ENCODE results near the gene CRACR2A. TPM values are rescaled to one million over a fixed set of nuclear protein-coding genes. Genes with fewer than 3 reads are reported as not detected.

The CRACR2A gene
- polyA plus RNA-seq, 3 donors: 2.8 to 10.7 (median 5.8) TPM

DNA sequence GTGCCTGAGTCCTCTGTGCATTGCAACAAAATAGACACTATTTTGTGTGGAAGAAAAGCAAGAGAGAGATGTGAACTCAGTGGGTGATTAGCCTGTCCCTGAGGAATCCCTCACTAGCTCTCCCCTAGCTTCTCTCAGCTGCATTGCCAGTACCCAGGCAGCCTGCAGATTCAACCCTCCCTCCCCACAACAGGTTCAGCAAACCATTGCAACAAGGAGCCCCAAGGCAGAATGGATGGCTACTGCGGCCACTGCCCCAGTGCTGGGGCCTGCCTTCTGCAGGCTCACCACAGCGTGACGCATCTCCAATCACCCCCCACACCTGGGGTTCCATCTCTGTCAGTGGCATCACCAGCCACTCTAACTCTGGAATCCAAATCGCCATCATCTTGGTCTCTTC lies 2.3 kb downstream of the CRACR2A start:
- peaks cover 0 to 24% of the 10 kb centered on the region in 2 donors for H3K36me3 ChIP-seq (replicated peaks in 1 of 2; ENCODE audit: control insufficient read depth in 1 of 2, insufficient read depth in 2 of 2, low read length in 2 of 2)
- Mint-ChIP-seq H3K27ac (peak overlapping the region in 2 of 7 donors; percentile 13 to 51), H3K27me3 (ENCODE audit: low read depth in 3 of 3) (peaks cover 0 to 6% (median 0%) of the 10 kb centered on the region in 3 donors), H3K4me3 (no peak overlapping the region), H3K4me1 (peaks cover 45% of the 10 kb centered on the region), H3K36me3 (peaks cover 14 to 34% of the 10 kb centered on the region in 2 donors), H3K9me3 (peaks cover 4 to 9% (median 8%) of the 10 kb centered on the region in 7 donors)
- no peak for DNase-seq
- H2AFZ ChIP-seq (ENCODE audit: insufficient read depth, low read depth, low read length, poor library complexity, severe bottlenecking): no peak overlapping the region
- H3K9me3 ChIP-seq (replicated peaks in 1 of 2; ENCODE audit: control insufficient read depth in 1 of 2, insufficient read depth in 1 of 2, low read length in 2 of 2): peaks cover 5 to 10% of the 10 kb centered on the region in 2 donors
- no peak overlapping the region for H3K4me2 ChIP-seq (replicated peaks; ENCODE audit: extremely low read depth, low read length, poor library complexity, severe bottlenecking)
- no peak overlapping the region for H3K9ac ChIP-seq (ENCODE audit: insufficient read depth, low read length, poor library complexity, severe bottlenecking)
- intact Hi-C loops (cut with micrococcal nuclease): loop anchor here in 1 of 2 donors (5.0 kb wide), 1 partner anchor 88 kb away; no protein-coding TSS in a partner anchor
- H3K4me3 ChIP-seq (replicated peaks in 1 of 3; ENCODE audit: low read depth in 2 of 3, low read length in 3 of 3): no peak overlapping the region
- WGBS (ENCODE audit: insufficient coverage): 97% methylated on average over 3 of the region's 4 CpGs
- peaks cover 35 to 49% of the 10 kb centered on the region in 2 donors for H3K4me1 ChIP-seq (ENCODE audit: control insufficient read depth in 1 of 2, insufficient read depth in 2 of 2, low read length in 2 of 2)
- H3K27me3 ChIP-seq (ENCODE audit: control insufficient read depth in 2 of 2, insufficient read depth in 2 of 2, low read length in 2 of 2): no peaks in the 10 kb centered on the region
- H3K27ac ChIP-seq (ENCODE audit: low read depth in 1 of 2, low read length in 2 of 2): no peak overlapping the region
- H4K20me1 ChIP-seq (ENCODE audit: insufficient read depth, low read length): no peaks in the 10 kb centered on the region
- TF ChIP-seq, protein P1, sequence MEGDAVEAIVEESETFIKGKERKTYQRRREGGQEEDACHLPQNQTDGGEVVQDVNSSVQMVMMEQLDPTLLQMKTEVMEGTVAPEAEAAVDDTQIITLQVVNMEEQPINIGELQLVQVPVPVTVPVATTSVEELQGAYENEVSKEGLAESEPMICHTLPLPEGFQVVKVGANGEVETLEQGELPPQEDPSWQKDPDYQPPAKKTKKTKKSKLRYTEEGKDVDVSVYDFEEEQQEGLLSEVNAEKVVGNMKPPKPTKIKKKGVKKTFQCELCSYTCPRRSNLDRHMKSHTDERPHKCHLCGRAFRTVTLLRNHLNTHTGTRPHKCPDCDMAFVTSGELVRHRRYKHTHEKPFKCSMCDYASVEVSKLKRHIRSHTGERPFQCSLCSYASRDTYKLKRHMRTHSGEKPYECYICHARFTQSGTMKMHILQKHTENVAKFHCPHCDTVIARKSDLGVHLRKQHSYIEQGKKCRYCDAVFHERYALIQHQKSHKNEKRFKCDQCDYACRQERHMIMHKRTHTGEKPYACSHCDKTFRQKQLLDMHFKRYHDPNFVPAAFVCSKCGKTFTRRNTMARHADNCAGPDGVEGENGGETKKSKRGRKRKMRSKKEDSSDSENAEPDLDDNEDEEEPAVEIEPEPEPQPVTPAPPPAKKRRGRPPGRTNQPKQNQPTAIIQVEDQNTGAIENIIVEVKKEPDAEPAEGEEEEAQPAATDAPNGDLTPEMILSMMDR (IDR thresholded peaks at IDR 0.05): no peak
- H3K79me2 ChIP-seq (ENCODE audit: insufficient read depth, low read length): peaks cover 58% of the 10 kb centered on the region

GRCh38 chr12:3748620-3749019 lies 4.3 kb downstream of the CRACR2A start:
- peaks cover 70% of the 10 kb centered on the region for H3K79me2 ChIP-seq (ENCODE audit: insufficient read depth, low read length)
- H3K27ac ChIP-seq (ENCODE audit: low read depth in 1 of 2, low read length in 2 of 2): no peak overlapping the region
- Mint-ChIP-seq H3K4me1 (peaks cover 35% of the 10 kb centered on the region), H3K27me3 (ENCODE audit: low read depth in 3 of 3) (peaks cover 0 to 6% (median 0%) of the 10 kb centered on the region in 3 donors), H3K9me3 (peaks cover 4 to 9% (median 8%) of the 10 kb centered on the region in 7 donors), H3K27ac (no peak overlapping the region), H3K4me3 (no peak overlapping the region), H3K36me3 (peaks cover 27 to 49% of the 10 kb centered on the region in 2 donors)
- H3K9ac ChIP-seq (ENCODE audit: insufficient read depth, low read length, poor library complexity, severe bottlenecking): no peak overlapping the region
- no peaks in the 10 kb centered on the region for H4K20me1 ChIP-seq (ENCODE audit: insufficient read depth, low read length)
- H3K4me3 ChIP-seq (replicated peaks in 1 of 3; ENCODE audit: low read depth in 2 of 3, low read length in 3 of 3): no peak overlapping the region
- no peak overlapping the region for H3K4me2 ChIP-seq (replicated peaks; ENCODE audit: extremely low read depth, low read length, poor library complexity, severe bottlenecking)
- H3K27me3 ChIP-seq (ENCODE audit: control insufficient read depth in 2 of 2, insufficient read depth in 2 of 2, low read length in 2 of 2): no peaks in the 10 kb centered on the region
- TF ChIP-seq, protein P1 (IDR thresholded peaks at IDR 0.05): no peak
- 100% methylated on average over 3 of the region's 4 CpGs for WGBS (ENCODE audit: insufficient coverage)
- peaks cover 28 to 38% of the 10 kb centered on the region in 2 donors for H3K4me1 ChIP-seq (ENCODE audit: control insufficient read depth in 1 of 2, insufficient read depth in 2 of 2, low read length in 2 of 2)
- DNase-seq: no peak
- intact Hi-C loops (cut with micrococcal nuclease): no loop called here
- H3K36me3 ChIP-seq (replicated peaks in 1 of 2; ENCODE audit: control insufficient read depth in 1 of 2, insufficient read depth in 2 of 2, low read length in 2 of 2): peaks cover 2 to 35% of the 10 kb centered on the region in 2 donors
- H3K9me3 ChIP-seq (replicated peaks in 1 of 2; ENCODE audit: control insufficient read depth in 1 of 2, insufficient read depth in 1 of 2, low read length in 2 of 2): peaks cover 5 to 10% of the 10 kb centered on the region in 2 donors
- H2AFZ ChIP-seq (ENCODE audit: insufficient read depth, low read depth, low read length, poor library complexity, severe bottlenecking): no peak overlapping the region

All from CD14-positive monocyte (primary cell).